T-helper 9 cell (primary cell): ENCODE results near the gene HTRA2.

Source experiments
- DNase-seq: peaks from one replicate; pipeline ENCODE4 v3.0.0-alpha.2; 2020

The HTRA2 gene

GRCh38 chr2:74564222-74564621 is 34.5 kb downstream of the HTRA2 start:
- DNase-seq: no peak

- DNase-seq: no peak
These were observed 36.5 kb downstream of the HTRA2 start for GRCh38 chr2:74566076-74566753.

GRCh38 chr2:74566754-74567085 is 37.0 kb downstream of the HTRA2 start:
- no peak for DNase-seq

DNA sequence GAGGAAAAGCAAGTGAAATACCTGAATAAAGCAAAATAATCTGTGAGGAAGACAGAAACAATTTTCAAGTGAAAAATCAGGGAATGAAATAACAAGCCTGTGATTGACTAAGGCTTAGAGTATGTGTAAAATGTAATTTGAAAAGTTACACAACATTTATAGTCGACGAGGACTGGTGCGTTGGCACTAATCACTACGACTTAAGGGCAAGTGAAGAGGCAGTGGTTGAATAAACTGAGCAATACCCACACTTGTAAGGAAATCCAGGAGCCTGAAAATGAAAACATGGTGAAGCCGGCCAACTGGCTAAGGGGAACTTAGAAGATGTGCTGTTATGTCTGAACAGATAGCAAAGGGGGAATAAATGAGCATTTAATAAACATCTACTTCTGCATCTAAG is 38.1 kb downstream of the HTRA2 start:
- DNase-seq: no peak

DNA sequence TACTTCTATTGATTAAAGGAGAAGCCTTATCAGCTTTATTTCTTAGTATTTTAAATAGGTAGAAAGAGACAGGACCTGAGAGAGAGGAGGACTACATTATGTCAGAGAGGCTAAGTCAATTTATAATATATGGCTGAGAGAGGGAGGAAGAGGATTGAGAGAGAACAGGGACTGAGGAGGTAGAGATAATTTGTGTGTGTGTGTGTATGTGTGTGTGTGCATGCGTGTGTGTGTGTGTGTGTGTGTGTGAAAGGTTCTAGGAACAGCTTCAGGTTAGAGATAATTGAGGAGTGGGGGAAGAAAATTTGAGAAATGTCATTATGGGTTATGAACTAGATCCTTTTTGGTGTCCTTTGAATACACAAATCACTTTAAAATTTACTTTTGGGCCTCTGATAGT is 40.0 kb downstream of the HTRA2 start:
- DNase-seq: no peak

GRCh38 chr2:74571058-74571457 is 41.3 kb downstream of the HTRA2 start:
- no peak for DNase-seq

DNA sequence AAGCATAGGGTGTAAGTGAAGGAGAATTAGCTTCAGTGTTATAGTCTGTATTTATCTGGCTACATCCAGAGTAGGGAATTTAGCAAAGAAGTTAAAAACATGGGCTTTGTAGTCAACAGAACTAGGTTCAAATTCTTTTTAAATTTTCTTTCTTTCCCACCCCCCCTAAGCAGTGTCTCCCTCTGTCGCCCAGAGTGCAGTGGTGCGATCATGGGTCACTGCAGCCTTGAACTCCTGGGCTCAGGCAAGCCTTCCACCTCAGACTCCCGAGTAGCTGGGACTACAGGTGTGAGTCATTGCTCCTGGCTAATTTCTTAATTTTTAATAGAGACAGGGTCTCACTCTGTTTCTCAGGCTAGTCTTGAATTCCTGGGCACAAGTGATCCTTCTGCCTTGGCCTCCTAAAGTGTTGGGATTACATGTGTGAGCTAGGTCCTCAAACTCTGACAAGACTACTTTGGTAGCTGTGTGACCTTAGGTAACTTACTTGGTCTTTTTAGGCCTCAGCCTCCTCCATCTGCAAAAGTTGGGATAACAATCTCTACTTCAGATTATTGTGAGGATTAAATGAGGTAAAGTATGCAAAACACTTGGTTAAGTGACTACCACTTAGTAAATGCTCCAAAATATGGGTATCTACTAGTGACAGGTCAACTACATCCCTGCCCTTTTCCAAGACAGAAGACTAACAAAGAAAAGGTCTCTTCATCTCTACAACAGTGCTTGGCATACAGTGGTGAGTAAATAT is 42.6 kb downstream of the HTRA2 start:
- DNase-seq: no peak

- no peak for DNase-seq
These were observed 44.2 kb downstream of the HTRA2 start for GRCh38 chr2:74573747-74574562.

GRCh38 chr2:74575320-74575719 is 45.6 kb downstream of the HTRA2 start:
- no peak for DNase-seq

GRCh38 chr2:74576211-74576862 is 46.6 kb downstream of the HTRA2 start:
- no peak for DNase-seq

DNA sequence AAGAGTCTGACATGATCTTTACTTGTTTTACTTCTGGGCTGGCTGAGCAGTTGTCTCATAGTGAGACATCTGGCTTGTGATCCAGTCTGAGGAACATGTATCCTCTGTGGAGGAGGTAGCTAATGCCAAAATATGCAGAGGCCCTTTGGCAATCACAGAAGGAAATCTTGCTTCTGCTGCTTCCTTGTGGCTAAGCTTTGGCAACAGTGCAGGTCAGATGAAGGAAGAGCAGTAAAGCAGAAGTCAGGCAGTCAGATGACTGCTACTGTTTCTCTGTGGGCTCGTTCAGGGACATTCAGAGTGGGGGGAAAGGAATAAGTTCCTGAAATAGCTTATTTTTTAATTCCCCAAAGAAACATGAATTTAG is 47.1 kb downstream of the HTRA2 start:
- DNase-seq: no peak

DNA sequence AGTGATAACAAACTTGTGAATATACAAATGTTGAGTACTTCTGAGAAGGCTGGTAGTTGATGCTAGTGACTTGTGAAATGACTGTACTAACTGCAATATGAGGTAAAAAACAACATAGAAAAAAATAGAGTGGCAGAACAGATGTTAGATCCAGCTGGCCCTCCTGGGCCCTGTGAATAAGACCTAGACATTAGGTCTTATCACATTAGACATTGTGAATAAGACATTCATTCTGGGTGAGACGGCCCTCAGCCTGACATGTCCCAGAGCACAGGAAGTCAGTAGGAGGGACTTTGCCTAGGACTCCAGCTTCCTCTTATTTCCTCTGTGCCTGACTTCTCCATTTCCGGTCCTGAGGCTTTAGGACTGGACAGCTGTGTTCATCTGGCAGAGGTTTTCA is 47.7 kb downstream of the HTRA2 start:
- DNase-seq: no peak

- DNase-seq: no peak
These were observed 48.7 kb downstream of the HTRA2 start for GRCh38 chr2:74578408-74578807.

GRCh38 chr2:74581463-74581862 is 51.7 kb downstream of the HTRA2 start:
- DNase-seq: no peak

GRCh38 chr2:74582184-74582583 is 52.5 kb downstream of the HTRA2 start:
- no peak for DNase-seq
